HG02571 (cell line): ENCODE data around the gene FBXL16.
"Not testable (repeated sequence)": the region's sequence is repeated elsewhere in the genome, so short reads cannot be mapped to it uniquely, and the experiment has no call there.

Source experiments
- ATAC-seq: cut with Tn5 transposase; IDR thresholded peaks from one replicate; pipeline ENCODE4 v1.9.1; 2021; ENCODE audit warnings: mild to moderate bottlenecking, moderate library complexity; ENCODE audit not compliant: unreplicated experiment

FBXL16 gene

GRCh38 chr16:705431-706188 lies at the start of gene FBXL16:
FBXL16 (minus strand) TSS chr16:705801; CDS start chr16:697405, 8,396 bp downstream.
- ATAC-seq: no peak

GRCh38 chr16:754656-755055 lies 49.1 kb upstream of the FBXL16 start:
- no peak for ATAC-seq

GRCh38 chr16:754121-754607 lies 48.6 kb upstream of the FBXL16 start:
- not testable (repeated sequence) for ATAC-seq

GRCh38 chr16:752007-752312 lies 46.4 kb upstream of the FBXL16 start:
- no peak for ATAC-seq

- no peak for ATAC-seq
Measured at GRCh38 chr16:751152-752006, 45.8 kb upstream of the FBXL16 start.

DNA sequence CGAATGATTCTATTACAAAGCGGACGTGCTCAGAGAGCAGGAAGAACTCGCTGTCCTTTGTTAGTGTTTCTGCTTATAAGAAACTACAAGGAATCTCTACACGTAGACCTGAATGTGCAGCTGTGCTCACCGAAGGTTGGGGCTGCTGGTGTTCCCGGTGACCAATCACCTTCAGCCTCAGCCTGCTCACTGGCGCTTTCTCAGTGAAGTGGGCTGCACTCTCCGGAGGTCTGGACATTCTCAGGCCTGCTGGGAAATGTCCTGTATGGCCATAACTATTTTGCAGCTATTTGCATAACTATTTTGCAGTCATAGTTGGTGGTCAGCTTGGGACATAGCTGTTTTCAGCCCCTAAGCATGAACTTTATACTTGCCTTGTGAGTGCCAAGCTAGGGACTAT lies 44.9 kb upstream of the FBXL16 start:
- no peak for ATAC-seq

DNA sequence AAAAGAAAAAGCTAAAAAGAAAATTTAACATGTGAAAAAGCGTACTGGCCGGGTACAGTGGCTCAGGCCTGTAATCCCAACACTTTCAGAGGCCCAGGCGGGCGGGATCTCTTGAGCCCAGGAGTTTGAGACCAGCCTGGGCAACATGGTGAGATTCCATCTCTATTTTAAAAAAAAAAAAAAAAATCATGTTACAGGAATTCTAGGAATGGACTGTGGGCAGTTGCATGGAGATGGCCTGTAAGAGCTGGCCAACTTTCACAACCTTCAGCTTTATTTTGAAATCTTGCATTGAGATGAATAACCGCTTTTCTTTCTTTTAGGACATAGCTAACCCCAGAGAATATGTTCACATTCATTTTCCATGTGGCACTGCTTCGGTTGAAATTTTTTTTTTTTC lies 43.4 kb upstream of the FBXL16 start:
- no peak for ATAC-seq

DNA sequence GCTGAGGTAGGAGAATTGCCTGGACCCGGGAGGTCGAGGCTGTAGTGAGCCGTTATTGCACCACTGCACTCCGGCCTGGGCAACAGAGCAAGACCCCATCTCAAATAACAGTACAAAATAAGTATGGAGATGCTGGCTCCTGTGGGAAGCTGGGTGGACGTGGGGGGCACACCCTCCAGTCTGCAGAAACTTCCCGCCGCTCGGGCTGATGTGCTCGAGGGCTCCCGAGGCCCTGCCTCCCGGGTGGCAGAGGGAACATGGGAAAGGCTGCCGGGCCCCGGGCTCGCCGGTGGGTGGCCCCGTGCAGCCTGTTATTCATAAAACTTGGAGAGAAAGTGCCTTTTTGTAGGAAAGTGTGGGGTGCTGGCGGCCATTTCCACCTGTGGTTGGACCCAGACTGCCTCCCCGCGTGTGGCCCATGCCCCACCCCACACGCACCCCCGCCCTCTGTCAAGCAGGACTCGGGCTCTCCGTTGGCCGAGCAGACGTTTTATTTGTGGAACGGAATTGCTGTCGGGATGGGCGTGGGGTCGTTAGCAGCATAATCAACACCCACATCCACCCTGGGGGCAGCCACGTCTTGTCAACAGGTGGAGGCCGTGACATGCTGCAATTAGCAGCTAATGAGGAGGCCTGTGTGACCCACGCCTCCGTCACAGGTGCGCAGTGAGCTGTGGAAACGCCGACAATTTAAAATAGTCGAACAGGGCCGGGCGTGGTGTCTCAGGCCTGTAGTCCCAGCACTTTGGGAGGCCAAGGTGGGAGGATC lies 42.6 kb upstream of the FBXL16 start:
- no peak for ATAC-seq

DNA sequence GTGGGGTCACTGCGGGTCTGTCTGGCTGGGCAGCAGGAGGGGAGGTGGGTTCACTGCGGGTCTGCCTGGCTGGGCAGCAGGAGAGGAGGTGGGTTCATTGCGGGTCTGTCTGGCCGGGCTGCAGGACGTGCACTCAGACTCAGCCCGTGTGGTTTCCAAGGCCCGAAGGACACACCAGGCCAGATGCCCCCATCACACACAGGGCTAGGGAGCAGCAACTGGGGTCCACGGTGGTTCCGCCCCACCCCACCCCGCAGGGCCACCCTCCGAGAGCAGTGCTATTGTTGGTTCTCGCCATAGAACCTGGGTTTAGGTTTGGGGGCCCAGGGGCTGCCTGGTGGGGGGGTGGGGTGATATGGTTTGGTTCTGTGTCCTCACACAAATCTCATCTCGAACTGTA lies 41.0 kb upstream of the FBXL16 start:
- no peak for ATAC-seq

- ATAC-seq: no peak
Measured at GRCh38 chr16:745739-746138, 40.1 kb upstream of the FBXL16 start.

DNA sequence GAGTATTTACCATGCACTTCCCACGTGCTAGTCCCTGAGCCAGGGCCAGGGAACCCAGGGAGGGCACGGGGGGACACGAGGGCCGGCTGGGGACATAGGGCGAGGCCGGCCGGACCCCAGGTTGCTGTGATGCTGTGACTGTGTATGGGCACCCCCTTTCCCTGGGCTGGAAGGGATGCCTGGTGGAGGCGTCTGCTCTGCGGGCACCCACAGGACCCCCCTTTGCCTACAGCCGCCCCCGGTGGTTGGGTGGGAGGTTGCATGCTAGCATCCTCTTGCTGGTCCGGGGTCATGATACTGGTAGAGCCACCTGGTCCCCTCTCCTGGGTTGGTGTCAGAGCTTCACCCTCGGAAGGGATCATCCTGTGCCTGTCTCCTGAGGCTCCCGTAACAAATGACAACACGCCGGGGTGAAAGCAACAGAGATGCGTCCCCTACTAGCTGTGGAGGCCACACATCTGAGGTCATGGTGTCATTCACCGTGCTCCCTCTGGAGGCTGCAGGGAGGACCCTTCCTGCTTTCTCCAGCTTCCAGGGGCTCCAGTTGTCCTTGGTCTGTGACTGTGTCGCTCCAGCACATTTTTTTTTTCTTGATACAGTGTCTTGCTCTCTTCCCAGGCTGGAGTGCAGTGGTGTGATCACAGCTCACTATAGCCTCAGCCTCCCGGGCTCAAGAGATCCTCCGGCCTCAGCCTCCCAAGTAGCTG lies 38.3 kb upstream of the FBXL16 start:
- ATAC-seq: no peak

DNA sequence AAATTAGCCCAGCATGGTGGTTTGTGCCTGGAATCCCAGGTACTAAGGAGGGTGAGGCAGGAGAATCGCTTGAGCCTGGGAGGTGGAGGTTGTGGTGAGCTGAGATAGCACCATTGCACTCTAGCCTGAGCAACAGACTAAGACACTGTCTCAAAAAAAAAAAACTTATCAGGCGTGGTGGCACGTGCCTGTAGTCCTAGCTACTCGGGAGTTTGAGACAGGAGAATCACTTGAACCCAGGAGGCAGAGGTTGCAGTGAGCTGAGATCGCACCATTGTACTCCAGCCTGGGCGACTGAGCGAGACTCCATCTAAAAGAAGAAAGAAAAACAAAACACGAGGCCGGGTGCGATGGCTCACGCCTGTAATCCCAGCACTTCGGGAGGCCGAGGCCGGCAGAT lies 37.3 kb upstream of the FBXL16 start:
- not testable (repeated sequence) for ATAC-seq

DNA sequence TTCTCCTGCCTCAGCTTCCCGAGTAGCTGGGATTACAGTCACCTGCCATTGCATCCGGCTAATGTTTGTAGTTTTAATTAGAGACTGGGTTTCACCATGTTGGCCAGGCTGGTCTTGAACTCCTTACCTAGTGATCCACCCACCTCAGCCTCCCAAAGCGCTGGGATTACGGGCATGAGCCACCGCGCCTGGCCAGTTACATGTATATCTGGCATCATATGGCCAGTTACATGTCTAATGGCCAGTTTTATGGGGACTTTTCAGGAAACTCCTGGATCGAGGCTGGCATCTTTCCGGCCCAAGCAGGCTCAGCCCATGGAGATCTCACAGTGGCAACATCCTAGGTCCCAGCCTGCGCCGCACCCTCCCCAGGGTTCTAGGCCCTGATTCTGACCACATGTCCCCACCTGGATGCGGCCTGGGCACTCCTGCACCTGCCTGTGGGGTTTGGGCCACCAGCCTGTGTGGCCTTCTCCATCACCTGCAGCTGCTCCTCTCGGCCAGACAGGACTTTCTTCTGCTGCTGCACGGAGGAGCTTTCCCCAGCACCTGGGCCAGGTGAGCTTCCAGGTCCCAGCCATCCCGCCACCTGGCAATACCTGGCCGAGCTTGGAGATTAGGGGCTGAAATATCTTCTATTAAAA lies 36.5 kb upstream of the FBXL16 start:
- no peak for ATAC-seq

GRCh38 chr16:740764-741505 lies 35.3 kb upstream of the FBXL16 start, which contains the start of gene CIAO3:
CIAO3 (minus strand) TSS chr16:740997; CDS start chr16:740985, 12 bp downstream.
- peak; percentile 71 for ATAC-seq

- no peak for ATAC-seq
Measured at GRCh38 chr16:740459-740763, 34.8 kb upstream of the FBXL16 start.

- ATAC-seq: no peak
Measured at GRCh38 chr16:739560-740458, 34.2 kb upstream of the FBXL16 start.

DNA sequence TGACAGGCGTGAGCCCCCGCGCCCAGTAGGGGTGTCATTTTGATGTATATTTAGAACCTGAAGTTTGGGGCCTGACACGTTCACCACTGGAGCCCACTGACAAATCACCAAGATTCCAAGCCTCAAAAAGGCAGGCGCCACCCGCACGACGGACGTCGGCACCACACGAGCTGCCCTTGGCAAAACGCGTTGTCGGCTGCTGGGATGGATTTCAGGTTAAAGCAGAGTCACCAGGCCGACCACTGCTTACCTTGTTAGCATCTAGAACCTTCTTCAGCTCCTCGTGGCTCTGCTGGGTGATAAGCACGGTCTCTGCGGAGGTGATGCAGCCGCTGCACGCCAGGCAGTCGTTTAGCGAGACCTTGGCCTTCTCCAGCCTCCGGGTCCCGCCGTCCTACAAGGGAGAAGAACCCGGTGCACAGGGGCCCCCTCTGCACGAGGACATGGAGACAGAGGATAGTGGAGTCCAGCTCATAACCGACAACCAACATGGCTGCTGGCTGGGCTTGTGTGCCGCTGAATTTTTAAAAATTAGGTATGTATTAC lies 31.4 kb upstream of the FBXL16 start:
- ATAC-seq: no peak

- no peak for ATAC-seq
Measured at GRCh38 chr16:735982-736453, 30.4 kb upstream of the FBXL16 start.
